Ammon's horn (tissue), 1 donor: Measurements from ENCODE around the gene SPACDR.
"Not testable (repeated sequence)": the region's sequence is repeated elsewhere in the genome, so short reads cannot be mapped to it uniquely, and the experiment has no call there.

Source experiments
- DNase-seq: peaks from one replicate; pipeline ENCODE4 v3.0.0-alpha.2; 2016; ENCODE audit warnings: low spot score

The SPACDR gene

DNA sequence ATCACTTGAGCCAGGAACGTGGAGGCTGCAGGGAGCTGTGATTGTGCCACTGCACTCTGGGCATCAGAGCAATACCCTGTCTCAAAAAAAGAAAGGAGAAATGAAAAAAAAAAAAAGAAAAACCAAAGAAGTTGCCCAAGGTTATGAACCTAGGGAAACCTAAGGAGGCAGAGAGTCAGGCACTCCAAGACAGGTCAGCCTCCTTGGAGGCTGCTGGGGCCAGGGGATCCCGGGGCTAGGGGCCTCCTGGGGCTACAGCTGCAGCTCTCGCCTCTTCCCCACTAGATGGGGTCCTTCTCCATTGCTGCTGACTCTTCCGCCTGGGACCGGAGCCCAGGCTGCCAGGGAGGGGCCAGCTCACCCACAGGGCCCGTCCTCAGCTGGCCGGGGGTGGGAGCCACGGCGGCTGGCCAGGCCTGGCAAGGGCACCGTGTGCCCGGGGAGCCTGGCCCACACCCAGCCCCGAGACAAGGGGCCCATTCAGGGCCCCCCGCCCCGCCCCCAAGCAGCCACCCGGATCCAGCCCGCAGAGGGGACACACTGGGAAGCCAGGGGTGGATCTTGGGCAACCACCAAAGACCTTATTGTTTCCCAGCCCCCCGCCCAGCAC lies 1.7 kb upstream of the SPACDR start:
- peak; percentile 96 for DNase-seq

DNA sequence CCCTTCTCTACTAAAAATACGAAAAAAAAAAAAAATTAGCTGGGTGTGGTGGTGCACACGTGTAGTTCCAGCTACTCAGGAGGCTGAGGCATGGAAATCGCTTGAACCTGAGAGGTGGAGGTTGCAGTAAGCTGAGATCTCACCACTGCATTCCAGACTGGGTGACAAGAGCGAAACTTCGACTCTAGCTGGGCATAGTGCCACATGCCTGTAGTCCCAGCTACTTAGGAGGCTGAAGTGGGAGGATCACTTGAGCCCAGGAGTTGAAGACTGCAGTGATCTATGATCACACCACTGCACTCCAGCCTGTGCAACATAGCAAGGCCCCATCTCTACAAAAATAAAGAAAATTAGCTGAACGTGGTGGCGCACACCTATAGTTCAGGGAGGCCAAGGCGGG lies 1.2 kb upstream of the SPACDR start:
- DNase-seq = no peak

DNA sequence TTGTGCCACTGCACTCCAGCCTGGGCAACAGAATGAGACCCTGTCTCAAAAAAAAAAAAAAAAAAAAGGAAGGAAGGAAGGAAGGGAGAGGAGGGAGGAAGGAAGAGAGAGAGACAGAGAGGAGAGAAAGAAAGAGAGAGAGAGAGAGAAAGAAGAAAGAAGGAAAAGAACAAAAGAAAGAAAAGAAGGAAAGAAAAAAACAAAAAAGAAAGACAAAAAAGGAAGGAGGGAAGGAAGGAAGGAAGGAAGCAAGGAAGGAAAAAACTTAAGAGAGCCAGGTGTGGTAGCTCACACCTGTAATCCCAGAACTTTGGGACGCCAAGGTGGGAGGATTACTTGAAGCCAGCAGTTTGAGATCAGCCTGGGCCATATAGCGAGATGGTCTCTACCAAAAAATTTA lies 731 bp upstream of the SPACDR start:
- DNase-seq = no peak

DNA sequence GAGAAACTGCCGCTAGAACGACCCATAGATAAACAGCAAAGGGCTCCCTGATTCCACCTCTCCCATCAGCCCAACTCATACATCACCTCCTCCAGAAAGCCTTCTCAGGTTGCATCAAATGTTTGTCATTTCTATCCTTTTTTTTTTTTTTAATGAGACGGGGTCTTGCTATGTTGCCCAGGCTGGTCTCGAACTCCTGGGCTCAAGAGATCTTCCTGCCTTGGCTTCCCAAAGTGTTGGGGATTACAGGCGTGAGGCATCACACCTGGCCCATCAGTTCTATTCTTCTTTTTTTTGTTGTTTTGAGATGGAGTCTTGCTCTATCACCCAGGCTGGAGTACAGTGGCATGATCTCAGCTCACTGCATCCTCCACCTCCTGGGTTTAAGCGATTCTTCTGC lies 7.0 kb downstream of the SPACDR start:
- DNase-seq = no peak

DNA sequence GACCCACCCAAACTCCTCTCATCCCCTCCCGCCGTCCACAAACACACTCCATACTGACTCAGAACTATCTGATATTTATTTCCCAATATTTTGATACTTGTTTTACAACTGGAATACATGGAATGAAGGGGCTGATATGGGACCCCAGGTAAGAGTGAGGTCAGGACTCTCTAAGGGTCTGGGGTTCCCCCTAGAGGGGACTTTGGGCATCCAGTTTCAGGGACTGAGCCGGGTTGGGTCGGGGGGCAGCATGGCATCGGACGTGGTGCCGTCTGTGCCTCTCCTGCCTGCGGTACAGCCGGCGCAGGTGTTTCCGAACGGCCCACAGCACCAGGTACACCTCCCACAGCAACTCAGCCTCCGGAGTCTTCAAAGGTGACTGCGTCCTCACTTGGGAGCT lies 7.5 kb downstream of the SPACDR start:
- DNase-seq = no peak

DNA sequence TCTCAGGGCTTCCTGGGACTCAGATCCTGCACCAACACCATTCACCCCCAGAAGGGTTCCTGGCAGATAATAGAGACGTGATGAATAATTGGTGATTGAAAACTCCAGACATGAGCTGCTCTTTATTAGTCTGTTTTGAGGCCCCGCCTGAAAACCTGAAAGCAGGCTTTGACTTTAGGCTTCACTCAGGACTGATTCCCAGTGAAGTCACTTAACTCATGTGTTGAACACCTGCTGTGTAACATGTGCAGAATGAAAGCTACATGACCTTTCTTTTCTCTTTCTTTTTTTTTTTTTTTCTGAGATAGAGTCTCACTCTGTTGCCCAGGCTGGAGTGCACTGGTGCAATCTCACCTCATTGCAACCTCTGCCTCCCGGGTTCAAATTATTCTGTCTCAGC lies 8.9 kb downstream of the SPACDR start:
- DNase-seq = no peak

DNA sequence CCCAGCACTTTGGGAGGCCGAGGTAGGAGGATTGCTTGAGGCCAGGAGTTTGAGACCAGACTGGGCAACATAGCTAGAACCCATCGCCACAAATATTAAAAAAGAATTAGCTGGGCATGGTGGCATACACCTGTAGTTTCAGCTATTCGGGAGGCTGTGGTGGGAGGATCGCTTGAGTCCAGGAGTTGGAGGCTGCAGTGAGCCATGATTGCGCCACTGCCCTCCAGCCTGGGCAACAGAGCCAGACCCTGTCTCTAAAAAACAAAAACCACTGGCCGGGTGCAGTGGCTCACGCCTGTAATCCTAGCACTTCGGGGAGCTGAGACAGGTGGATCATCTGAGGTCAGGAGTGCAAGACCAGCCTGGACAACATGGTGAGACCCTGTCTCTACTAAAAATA lies 10.2 kb downstream of the SPACDR start:
- not testable (repeated sequence) for DNase-seq

DNA sequence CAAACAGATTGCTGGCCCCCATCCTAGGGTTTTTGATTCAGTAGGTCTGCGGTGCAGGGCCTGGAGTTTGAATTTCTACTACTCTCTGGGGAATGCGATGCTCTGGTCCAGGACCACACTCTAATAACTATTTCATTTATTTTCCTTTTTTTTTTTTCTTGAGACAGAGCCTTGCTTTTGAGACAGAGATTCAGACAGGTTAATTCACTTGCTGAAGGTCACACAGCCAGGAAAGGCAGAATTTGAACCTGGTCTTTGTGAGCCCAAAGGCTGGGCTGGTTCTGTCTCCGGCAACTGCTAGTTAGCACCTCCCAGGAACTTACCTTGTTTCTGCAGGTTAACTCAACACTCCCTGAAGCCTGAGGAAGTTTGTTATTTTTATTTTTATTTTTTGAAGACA lies 11.5 kb downstream of the SPACDR start:
- DNase-seq = no peak

DNA sequence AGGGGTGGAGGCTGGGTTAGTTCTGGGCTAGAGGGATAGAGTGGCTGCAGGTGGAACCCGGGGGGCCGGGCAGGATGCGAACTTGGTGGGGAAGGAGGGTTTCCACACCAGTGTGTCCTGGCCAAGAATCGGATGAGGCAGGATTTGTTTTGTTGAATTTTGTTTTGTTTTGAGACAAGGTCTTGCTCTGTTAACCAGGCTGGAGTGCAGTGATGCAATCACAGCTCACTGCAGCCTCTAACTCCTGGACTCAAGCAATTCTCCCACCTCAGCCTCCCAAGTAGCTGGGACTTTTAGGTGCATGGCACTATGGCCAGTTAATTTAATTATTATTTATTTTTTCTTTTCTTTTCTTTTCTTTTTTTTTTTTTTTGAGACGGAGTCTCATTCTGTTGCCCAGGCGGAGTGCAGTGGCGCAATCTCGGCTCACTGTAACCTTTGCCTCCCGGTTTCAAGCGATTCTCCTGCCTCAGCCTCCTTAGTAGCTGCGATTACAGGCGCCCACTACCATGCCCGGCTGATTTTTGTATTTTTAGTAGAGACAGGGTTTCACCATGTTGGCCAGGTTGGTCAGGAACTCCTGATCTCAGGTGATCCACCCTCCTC lies 14.8 kb downstream of the SPACDR start:
- no peak for DNase-seq

DNA sequence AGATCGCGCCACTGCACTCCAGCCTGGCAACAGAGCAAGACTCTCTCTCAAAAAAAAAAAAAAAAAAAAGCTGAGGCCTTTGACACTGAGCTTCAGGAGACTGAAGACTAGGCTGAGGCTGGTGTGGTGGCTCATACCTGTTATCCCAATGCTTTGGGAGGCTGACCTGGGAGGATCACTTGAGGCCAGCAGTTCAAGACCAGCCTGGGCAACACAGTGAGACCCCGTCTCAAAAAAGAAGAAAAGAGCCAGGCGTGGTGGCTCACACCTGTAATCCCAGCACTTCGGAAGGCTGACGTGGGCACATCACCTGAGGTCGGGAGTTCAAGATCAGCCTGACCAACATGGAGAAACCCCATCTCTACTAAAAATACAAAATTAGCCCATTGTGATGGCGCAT lies 16.7 kb downstream of the SPACDR start:
- not testable (repeated sequence) for DNase-seq

DNA sequence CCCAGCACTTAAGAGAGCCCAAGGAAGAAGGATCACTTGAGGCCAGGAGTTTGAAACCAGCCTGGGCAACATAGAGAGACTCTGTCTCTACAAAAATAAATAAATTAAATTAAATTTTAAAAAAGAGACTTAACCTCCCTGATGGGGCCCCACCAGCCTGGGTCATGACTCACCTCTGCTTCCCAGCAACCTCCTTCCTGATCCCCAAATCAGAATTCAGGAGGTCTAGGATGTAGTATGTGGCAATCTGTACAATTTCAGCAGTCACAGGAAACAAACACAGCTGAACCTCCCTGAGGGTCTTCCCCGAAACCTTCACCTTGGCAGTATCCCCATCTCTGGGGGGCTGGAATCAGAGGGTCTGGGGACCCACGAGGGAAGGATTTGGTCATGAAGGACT lies 18.0 kb downstream of the SPACDR start:
- no peak for DNase-seq

DNA sequence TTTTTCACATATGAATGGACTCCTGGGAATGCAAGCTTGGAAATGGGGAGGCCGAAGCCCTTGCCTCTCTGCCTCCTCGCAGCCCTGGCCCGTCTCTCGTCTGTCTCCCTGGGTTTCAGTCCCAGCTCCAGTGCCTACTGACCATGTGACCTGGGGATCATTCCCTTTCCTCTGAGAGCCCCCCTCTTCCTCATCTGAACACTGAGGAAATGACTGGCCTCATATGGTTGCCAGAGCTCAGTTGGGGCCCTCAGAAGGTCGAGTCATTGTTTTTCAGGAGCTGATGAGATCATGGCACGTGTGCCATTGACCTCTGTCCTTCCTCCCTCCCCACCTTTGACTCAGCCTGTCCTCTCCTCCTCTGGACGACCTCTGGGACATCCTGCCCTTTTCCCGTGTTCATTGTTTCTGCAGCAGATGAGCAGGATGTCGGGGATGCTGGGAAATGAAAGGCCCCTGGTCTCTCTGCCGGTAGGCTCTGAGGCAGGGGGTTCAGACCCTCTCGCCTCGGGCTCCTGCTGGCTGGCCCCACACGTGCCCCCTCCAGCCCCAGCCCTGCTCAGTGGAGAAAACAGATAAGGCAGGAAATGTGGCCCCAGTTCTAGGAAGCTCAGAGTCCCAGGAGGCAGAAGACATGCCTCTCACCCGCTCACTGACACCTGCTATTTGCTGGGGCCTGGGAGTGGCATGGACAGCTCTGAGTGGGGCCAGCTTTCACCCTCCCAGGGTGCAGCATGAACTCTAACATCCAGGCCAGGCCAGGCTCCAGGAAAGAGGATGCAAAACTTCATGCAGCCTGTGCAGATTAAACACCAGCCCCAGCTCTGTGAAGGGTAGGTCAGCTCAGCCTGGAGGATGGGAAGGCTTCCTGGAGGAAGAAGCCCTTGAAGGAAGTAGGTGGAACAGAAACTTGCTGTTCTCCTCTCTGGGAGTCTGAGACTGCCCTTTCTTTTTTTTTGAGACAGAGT lies 19.5 kb downstream of the SPACDR start:
- no peak for DNase-seq

DNA sequence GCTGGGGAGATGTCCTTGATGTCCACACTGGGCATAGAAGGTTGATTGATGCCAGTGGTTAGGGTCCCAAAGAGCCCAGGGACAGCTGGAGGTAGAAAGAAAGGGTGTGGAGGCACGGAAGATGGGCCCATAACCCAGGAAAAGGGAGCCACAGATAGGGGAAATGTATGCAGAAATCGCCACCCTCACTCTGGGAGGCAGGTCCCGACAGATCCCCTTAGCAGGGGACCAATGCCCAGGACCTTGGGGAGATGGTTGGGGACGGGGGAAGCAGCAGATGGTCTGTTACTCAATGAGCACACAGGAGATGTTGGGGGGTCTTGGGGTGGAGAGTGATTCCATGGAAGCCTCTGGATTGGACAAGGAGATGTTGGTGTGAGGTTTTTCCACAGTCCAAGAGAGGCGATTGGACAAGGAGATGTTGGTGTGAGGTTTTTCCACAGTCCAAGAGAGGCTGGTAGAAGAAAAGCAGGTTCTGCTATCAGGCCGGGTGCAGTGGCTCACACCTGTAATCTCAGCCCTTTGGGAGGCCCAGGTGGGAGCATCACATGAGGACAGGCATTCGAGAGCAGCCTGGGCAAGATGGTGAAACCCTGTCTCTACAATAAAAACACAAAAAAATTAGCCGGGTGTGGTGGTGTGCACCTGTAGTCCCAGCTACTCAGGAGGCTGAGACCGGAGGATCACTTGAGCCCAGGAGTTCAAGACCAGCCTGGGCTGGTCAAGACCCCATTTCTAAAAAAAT lies 20.8 kb downstream of the SPACDR start:
- no peak for DNase-seq

DNA sequence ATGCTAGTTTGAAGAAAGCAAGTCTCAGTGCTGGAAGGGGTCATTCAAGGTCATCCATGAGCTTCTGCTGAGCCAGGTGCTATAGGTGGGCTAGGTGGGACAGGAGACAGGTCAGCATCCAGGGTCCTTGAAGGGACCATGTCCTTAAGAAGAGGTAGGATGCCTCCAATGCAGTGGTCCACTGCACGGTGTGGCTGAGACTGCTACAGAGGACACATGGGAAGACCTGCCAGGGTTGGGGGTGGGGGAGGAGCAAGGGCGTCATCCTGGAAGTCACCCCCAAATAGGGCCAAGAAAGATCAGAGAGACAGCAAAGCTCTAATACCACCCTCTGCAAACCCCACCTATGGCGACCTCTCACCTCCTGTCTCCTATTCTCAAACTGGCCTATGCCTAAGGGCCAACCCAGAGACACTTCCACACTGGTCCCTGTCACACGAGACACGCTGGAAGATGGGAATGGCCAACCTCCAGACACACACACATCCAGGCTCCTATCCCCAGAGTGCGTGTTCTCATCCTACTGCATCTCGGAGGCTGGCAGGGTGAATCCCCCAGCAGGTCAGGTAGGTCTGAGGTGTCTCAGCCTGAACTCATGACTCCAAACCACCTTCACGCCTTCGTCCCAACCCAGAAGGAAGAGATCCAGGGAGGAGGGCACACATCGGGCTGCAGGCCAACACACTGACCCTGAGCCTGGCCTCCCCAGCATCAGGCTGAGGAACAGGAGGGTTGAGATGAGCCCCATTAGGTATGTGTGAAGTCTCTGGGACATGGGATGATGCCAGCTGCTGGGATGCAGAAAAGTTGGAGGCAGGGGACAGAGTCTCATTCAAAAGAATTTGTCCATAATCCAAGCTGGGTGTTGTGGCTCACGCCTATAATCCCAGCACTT lies 22.2 kb downstream of the SPACDR start:
- no peak for DNase-seq

DNA sequence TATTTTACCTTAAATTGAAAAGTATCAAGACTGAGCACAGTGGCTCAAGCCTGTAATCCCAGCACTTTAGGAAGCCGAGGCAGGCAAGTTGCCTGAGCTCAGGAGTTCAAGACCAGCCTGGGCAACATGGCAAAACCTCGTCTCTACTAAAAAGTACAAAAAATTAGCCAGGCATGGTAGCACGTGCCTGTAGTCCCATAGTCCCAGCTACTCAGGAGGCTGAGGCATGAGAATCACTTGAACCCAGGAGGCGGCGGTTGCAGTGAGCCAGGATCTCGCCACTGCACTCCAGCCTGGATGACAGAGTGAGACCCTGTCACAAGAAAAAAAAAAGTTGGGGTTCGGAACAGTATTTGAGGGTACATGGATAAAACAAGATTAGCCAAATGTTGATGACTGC lies 24.8 kb downstream of the SPACDR start:
- DNase-seq = not testable (repeated sequence)

DNA sequence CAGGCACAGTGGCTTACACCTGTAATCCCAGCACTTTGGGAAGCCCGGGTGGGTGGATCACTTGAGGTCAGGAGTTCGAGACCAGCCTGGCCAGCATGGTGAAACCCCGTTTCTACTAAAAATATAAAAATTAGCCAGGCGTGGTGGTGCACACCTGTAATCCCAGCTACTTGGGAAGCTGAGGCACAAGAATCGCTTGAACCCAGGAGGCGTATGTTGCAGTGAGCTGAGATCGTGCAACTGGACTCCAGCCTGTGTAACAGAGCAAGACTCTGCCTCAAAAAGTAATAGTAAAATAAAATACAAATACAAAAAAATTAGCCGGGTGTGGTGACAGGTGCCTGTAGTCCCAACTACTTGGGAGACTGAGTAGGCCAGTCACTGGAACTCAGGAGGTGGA lies 25.3 kb downstream of the SPACDR start:
- DNase-seq = not testable (repeated sequence)

DNA sequence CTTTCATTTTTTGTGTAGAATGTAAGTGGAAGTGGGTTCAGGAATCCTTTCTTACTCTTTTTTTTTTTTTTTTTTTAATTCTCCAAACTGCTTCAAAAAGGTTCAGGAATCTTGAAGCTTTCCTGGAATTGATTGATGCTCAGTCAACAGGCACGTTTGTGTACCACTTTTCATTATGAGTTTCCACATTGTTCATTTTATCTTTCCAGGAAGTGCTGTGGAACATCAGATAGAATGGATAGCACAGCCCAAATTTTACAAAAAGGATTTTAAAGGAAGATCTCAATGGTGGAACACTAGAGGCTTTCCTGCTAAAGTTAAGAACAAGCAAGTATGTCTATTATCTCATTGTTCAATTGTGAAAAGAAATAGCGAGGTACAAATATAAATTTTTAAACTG lies 25.9 kb downstream of the SPACDR start:
- no peak for DNase-seq

DNA sequence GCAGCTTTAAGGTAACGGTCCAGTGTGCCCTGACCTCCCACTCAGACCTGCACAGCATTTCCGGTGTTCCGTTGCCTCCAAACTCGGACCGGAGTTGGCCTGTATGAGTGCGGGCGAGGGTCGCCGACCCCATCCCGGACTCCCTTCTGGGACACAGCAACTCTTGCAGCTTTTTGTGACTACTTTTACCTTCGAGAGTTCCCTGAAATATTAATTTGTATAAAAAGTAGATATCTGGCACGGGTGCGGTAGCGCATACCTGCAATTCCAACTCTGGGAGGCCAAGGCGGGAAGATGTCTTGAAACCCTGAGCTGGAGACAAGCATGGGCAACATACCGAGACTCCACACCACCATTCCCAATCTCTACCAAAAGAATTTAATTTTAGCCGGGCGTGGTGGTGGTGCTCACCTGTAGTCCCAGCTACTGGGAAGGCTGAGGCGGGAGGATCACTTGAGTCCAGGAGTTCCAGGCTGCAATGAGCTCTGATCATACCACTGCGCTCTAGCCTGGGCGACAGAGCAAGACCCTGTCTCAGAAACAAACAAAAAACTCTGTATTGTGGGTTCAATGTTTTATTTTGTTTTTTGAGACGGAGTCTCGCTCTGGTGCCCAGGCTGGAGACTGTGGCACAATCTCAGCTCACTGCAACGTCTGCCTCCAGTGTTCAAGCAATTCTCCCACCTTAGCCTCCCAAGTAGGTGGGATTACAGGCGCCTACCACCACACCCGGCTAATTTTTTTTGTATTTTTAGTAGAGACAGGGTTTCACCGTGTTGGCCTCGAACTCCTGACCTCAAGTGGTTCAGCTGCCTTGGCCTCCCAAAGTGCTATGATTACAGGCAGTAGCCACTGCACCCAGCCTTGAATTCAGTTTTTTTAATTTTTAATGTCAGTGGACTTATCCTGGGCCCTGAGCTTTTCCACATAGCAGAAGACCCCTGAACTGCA lies 26.6 kb downstream of the SPACDR start:
- no peak for DNase-seq

DNA sequence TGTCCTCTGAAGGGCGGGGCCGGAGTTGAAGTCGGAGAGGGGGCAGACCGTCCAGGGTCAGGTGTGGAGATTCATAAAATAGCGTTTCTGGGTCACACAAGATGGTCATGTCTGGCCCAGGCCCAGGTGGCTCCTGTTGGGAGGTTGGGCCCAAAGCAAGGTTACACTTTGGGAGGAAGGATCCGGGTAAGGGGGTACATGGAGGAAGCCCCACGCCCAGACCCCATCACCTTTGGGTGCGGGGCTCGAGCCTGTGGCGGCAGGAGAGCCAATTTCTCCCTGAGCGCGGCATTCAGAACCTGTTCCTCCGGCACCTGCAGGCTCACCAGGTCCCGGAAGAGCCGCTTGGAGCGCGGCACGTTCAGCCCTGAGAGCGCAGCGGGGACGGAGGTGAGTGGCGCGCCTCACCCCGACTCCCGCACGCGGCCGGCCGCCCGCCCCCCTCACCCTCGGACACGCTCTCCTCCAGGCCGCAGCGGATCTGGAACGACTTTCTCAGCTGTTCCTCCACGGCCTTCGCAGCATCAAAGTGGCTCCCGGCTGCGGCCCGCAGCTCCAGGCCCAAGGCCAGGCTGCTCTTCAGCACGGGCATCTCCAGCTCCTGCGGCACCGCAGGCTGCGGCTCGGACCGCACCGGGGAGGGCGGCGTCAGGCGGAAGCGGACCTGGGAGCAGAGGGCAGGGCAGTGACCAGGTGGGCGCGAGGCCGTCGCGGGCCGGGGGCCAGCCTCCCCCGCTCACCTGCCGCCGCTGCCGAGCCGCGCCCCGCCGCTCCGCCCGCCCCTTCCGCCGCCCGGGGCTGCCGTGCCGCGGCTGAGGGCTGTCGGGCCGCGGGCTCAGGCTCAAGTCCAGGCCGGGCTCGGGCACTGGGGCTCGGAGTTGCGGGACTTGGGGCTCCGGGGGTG lies 28.4 kb downstream of the SPACDR start:
- DNase-seq = no peak
